HT-29 (cell line): ENCODE results near the gene KIAA0513. TPM values are rescaled to one million over a fixed set of nuclear protein-coding genes. Genes with fewer than 3 reads are reported as not detected.

ENCODE experiments used
- DNase-seq: peaks from one replicate; pipeline ENCODE4 v3.0.0-alpha.2; 2015; ENCODE audit warnings: low spot score
- total RNA-seq: library from RNA; depleted of rRNA; stranded (reverse); fragments of >200 nt; shearing (Covaris generic); gene quantifications from 2 replicates; pipeline ENCODE4 v1.2.3, GENCODE V29; 2014; rRNA removed

The KIAA0513 gene
- total RNA-seq, 1 experiment from 2014 or later = 1.2 TPM

DNA sequence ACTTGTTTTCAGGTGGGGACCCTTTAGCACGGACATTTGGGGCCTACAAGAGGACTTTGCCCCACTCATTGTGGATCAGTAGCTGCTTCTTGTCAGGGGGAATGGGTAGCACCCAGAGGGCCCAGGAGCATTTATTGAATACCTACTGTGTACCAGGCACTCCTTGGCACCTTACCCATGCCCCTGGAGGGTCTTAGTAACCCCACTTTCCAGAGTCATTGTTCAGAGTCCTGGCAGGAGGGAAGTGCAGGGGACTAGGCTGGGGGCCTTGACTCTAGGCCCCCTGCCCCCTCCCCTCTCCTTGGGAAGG lies 105.7 kb downstream of the KIAA0513 start:
- DNase-seq = no peak

DNA sequence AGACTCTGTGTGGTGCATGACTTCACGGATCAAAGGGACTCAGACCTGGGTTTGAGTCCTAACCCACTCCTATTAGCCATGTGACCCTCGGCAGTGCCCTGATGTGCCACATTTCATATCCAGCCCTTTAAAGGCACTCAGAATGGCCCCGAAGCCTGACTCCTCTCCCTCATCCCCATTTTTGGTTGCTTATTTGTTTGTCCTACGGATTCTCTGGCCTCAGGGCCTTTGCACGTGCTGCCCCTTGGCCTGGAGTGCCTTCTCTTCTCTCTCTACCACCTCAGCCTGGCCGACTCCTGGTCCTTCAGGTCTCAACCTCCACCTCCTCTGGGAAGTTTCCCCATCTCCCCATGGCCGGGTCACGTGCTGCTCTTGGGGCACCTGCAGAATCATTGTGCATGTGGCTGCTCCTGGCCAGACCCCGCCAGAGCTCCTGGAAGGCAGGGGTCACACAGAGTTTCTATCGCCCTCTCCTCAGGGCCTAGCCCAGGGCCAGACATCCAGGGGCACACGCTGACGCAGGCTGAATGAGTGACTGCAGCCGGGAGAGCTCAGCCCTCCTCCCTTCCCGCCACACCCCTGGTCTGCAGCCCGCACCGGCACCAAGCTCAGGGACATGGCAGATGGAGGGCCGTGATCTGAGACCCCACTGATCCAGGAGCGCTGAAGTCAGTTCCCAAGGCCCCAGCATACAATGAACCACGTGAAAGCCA lies 106.6 kb downstream of the KIAA0513 start:
- DNase-seq = no peak

DNA sequence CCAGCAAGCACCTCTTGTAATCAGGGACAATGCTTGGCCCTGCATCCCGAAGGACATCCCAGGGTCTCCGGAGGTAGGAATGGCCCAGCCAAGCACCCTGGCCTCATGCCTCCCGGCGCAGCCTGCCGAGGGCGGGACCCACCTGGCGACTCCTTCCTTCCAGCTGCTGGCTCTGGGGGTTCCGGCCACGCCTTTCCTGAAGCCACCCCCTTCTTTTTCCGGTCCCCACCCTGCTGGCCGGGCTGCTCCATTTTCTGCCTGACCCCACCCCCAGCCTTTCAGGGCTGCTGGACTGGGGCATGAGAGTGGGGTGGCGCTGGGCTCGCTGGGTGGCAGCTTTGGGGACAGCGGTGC lies 107.2 kb downstream of the KIAA0513 start:
- DNase-seq = no peak

DNA sequence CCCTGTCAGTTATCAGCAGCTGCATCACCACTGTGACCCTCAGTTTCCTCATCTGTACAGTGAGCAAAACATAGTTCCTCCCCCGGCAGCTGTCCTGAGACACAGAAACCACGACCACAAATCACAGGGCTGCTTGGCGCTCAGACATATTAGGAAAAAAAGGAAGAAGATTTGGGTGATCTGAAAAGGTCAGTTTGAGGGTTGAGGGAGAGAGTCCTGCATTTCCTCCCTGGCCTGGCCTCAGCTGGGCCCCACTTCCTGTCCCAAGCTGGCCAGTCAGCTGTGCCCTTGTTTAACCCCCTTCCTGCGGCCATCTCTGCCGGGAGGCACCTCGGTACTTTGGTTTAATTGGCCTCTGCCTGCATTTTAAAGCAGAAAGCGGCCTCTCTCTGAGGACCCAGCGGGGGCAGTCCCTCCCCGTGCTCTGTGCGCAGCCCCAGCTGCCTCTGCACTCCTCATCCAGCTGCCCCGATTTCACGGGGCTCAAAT lies 108.7 kb downstream of the KIAA0513 start:
- no peak for DNase-seq

DNA sequence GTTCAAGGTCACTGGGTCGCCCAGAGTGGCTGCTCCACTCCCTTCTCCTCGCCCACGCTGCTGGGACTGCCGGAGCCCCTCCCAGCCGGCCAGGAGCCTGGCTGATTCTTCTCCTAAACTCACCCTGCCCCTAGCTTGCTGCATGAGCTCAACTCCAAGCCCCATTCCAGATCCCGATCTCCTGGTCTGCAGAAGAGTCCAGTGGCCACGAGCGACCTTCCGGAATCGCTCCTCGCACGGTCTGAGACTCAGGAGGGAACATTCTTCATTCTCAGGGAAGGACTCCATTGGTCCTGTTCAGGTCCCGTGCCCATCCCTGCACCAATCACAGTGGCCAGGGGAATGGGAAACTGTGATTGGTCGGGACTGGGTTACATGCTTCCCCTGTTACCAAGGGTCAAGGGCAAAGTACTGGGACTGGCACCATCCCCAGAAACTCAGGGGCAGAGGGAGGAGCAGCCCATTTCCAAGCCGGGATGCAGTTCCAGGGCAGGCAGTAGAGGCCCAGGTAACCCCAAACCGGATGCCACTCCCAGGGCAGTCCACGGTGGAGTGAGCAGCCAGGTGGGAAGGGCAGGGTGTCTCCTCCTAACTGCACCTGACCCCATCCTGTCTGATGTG lies 109.2 kb downstream of the KIAA0513 start:
- no peak for DNase-seq

DNA sequence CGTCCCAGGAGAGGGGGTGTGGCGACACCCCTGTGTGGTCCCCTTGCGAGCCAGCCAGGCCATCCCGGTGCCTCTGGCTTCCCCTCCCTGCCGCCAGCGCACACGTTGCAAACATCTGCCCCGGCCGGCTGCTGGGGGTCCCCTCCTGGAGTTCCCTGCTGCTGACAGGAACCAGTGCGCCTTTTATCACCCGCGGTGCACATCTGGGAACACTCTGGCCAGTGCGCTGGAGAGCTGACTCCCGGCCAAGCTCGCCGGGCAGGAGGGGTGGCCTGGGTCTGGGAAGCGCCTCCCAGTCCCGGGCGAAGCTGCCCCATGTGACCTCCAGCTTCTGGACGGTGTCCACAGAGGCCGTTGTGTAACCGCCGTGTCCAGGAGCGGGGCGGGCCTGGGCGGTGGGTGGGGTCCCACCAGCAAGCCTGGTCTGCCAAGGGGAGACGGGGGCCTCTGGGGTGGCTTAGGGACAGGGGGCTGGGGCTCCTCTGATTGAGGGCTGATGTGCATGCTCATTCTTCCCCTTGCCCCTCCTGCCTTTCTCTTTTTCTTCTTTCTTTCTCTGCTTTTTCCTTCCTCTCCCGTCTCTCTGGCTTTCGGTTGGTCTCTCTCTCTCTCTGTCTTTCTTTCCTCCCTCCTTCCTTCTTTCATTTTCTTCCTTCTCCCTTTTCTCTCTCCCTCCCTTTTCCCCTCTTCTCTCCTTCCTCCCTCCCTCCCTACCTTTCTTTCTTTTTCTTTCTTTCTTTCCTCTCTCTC lies 109.9 kb downstream of the KIAA0513 start:
- DNase-seq = peak; percentile 47

DNA sequence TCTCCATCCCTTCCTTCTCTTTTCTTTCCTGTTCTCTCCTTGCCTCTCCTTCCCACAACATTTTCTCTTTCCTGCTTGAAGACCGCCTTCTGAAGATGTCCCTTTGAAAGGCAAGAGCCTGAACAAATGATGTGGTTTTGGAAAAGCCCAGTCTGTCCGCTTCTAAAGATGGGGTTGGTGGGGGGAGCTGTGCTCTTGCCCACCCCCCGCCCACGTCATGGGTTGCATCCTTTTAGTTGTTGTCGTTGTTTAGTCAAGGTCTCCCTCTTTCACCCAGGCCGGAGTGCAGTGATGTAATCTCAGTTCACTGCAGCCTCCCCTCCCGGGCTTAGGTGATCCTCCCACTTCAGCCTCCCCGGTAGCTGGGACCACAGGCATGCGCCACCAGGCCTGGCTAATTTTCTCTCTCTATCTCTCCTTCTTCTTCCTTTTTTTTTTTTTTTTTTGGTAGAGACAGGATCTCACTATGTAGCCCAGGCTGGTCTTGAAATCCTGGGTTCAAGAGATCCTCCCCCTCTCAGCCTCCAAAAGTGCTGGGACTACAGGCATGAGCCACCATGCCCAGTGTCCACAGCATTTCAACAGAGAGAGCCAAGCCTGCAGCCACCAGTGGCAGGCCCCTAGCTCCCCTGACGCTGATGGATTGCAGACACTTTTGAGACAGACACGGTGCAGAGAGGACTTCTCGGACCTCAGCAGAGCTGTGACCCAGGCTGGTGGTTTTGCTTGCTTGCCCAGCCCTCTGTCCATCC lies 110.7 kb downstream of the KIAA0513 start:
- DNase-seq = no peak

DNA sequence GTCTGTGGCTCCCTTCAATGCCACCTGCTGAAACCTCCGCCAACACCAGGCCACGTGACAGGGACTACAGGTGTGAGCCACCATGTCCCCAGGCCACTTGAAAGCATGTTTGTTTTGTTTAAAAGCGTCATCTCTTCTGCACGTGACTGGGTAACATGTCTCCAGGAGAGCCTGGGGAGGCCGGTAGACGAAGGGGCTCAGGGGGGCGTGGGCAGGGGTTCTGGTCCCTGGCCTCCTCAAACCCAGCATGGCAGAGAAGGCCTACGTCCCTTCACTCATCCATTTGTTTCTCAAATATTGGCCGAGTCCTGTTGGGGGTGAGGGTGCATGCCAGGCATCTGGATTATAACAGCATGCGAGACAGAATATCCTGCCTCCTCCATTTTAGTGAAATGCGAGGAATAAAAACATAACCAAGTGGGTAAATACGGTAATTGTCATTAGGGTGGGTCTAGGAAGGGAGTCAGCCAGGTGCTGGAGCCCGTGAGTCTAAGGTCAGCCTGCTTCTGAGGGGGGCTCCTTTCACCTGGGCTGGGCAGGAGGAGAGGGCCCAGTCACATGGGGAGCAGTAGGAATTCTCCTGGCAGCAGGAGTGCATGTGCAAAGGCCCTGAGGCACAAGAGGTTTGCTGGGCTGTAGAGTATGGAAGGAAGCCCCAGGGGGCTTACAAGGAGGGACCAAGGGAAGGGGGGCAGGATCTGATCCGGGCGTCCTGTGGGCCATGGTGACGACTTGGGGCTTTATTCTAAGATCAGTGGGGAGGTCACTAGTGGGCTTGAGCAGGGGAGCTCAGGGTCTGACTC lies 111.4 kb downstream of the KIAA0513 start:
- DNase-seq = no peak

DNA sequence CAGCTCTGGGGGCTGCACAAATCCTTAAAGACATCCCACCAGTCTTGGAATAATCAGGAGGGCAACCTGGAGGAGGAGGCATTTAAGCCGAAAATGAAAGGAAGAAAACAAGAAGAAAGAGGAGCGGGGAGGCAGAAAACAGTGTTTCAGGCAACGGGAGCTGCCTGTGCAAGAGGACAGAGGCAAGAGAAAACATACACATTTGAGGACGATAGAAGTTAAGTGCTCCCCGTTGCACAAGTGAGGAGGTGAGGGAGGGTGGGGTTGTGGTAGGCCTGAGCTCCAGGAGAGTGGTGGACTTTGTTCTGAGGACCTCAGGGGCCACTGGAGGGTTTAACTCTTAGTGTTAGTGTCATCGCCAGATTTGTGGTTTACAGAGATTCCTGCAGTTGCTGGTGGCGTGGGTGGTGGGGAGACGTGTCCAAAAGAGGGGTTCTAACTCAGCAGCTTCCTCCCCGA lies 112.3 kb downstream of the KIAA0513 start:
- no peak for DNase-seq

DNA sequence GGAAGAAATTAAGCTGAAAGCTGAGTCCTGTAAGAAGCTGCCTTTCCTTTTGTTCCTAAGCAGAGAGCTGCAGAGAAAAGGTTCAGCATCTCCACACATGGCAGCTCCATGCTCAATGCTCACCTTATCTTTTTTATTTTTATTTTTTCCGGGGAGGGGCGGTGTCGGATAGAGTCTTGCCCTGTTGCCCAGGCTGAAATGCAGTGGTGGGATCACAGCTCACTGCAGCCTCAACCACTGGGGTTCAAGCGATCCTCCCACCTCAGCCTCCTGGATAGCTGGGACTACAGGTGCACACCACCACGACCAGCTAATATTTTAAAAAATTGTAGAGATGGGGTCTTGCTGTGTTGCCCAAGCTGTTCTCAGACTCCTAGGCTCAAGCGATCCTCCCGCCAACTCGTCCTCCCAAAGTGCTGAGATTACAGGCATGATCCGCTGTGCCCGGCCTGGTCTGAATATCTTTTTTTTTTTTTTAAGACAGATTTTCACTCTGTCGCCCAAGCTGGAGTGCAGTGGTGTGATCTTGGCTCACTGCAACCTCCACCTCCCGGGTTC lies 112.9 kb downstream of the KIAA0513 start:
- no peak for DNase-seq

DNA sequence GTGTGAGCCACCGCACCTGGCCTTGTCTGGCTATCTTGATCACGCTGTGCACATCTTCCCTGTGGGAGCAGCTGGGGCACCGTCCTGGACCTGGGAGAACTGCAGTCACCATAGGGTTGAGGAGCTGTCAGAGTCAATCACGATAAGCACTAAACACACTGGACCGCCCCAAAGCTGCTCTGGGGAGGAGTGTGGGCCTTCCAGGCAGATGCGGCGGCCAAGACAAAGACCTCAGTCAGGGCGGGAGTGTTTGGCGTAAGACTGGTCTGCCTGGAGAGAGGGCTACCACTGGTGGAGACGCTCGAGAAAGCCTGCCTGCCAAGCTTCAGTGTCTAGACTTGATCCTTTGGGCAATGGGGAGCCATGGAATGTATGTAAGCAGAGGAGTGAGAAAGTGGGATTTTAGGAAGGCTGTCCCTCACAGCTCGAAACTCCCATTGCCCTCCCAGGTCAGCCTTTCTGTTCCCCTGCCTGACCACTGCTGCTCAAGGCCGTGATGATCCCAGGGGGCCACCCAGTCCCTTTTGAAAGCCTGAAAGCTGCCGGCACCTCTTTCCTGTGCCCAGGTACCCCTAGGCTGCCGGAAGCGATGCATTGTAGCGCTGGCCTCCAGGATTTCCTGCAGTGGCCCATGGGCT lies 114.0 kb downstream of the KIAA0513 start:
- DNase-seq = no peak

DNA sequence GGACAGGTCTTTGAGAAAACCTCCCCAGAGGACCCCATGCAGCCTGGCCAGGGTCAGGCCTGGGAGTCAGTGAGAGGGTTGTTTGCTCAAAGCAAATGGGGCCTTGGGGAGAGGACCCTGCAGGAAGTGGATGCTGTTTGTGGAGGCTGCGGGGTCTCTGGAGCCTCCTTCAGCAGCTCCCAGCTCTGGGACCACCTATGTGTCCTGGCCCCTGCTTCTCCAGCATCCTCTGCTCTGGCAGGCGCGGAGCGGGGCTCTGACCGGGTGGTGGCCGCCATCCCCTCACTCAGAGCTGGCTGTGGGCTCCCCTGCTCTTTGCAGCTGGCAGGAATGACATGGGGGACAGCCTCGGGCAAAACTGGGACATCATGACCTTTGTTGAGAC lies 114.5 kb downstream of the KIAA0513 start:
- no peak for DNase-seq

DNA sequence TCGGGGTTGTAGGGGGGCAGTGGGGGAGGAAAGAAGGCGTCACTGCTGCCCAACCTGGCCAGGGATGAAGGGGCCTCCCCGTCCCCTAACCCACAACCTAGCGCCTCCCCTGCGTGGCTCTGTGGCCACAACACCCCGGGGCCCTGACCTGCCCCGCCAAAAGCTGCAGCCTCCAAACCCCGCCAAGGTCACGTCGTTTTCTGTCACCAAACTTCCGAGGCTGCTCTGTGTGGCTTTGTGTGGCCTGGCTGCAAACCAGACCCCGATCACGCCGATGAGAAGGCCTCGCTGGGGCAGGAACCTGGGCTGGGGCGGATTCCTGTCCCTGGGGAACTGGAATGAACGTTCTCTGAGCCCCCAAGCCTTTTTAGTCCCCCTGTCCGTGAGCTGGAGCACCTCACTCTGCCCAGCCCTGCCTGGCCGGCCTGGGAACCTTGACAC lies 115.2 kb downstream of the KIAA0513 start:
- DNase-seq = no peak

Other genes starting within 250 kb of the KIAA0513 start
- 0.74 and 0.78 TPM in 2 replicates for gene CRISPLD2, start 207.8 kb upstream of the KIAA0513 start, total RNA-seq
- 40.1 and 40.3 TPM in 2 replicates for gene ZDHHC7, start 16.3 kb upstream of the KIAA0513 start, total RNA-seq
- gene CIBAR2, start 84.7 kb downstream of the KIAA0513 start, total RNA-seq = not detected in 2 replicates